Activated CD4-positive, alpha-beta T cell treated with anti-CD3 and anti-CD28 coated beads for 36 hours (primary cell): ENCODE measurements around the gene GASK1A. TPM values are rescaled to one million over a fixed set of nuclear protein-coding genes. Genes with fewer than 3 reads are reported as not detected.

Experiments
- ATAC-seq: fragments of 200-7000 bp; cut with Tn5 transposase; one replicate; pipeline ENCODE4 v1.10.0; 2021; ENCODE audit warnings: mild to moderate bottlenecking, moderate library complexity
- CTCF ChIA-PET: fragments of 350-600 bp; sonication (Branson Sonifier 250); formaldehyde crosslinking; loops from one replicate; lab custom pipeline; 2021; ENCODE audit warnings: antibody characterized with exemption; lab: Charles Lee
- POLR2A ChIA-PET: fragments of 350-600 bp; sonication (Branson Sonifier 250); formaldehyde crosslinking; loops from one replicate; lab custom pipeline; 2021; ENCODE audit warnings: antibody characterized with exemption, inconsistent platforms; lab: Charles Lee
- DNase-seq: peaks from one replicate; pipeline ENCODE4 v3.0.0-alpha.2; 2020
- H3K27ac Mint-ChIP-seq: one replicate; pipeline ENCODE4 v1.8.0; 2021; ENCODE audit warnings: mixed read lengths
- H3K27me3 Mint-ChIP-seq: one replicate; pipeline ENCODE4 v1.8.0; 2021; ENCODE audit warnings: mixed read lengths
- H3K36me3 Mint-ChIP-seq: one replicate; pipeline ENCODE4 v1.8.0; 2021; ENCODE audit warnings: low read depth, mixed read lengths
- H3K4me1 Mint-ChIP-seq: one replicate; pipeline ENCODE4 v1.8.0; 2021; ENCODE audit warnings: mixed read lengths
- H3K4me3 Mint-ChIP-seq: one replicate; pipeline ENCODE4 v1.8.0; 2021; ENCODE audit warnings: mild to moderate bottlenecking, moderate library complexity, mixed read lengths
- H3K9me3 Mint-ChIP-seq: one replicate; pipeline ENCODE4 v1.8.0; 2021; ENCODE audit warnings: low read depth, mixed read lengths
- intact Hi-C, 2 experiments: fragments of 100-400 bp; cut with DNase I in 1 of 2; cut with micrococcal nuclease in 1 of 2; formaldehyde crosslinking; loops; one replicate each; pipeline versions ENCODE4 v1.14.2 to v1.15.1; 2022 to 2024; cut with DNase I, micrococcal nuclease
- total RNA-seq, 2 experiments: library from RNA; stranded (reverse); gene quantifications; one replicate each; pipeline ENCODE4 v1.2.3, GENCODE V29; 2021

GASK1A gene
- total RNA-seq, 2 experiments from 2014 or later, result not detected

- Mint-ChIP-seq H3K27me3 (no peaks in the 10 kb centered on the region), H3K36me3 (no peaks in the 10 kb centered on the region), H3K27ac (no peak overlapping the region), H3K4me3 (no peak overlapping the region), H3K9me3 (no peaks in the 10 kb centered on the region), H3K4me1 (peaks cover 24% of the 10 kb centered on the region)
- DNase-seq (no peak), ATAC-seq (no peak)
- POLR2A ChIA-PET, result no interaction called here
- CTCF ChIA-PET, result interaction anchor here (2.1 kb wide), 1 partner anchor 39 kb away, joined by 5 read pairs; no protein-coding TSS in a partner anchor
- intact Hi-C loops, result no loop called here
Observed at GRCh38 chr3:43001094-43001553, 22.0 kb downstream of the GASK1A start.

GRCh38 chr3:43001556-43002121 is 22.5 kb downstream of the GASK1A start:
- DNase-seq (no peak), ATAC-seq (no peak)
- H3K27ac Mint-ChIP-seq, result no peak overlapping the region
- H3K4me3 Mint-ChIP-seq, result no peak overlapping the region
- peaks cover 25% of the 10 kb centered on the region for H3K4me1 Mint-ChIP-seq
- H3K36me3 Mint-ChIP-seq, result no peaks in the 10 kb centered on the region
- no peaks in the 10 kb centered on the region for H3K9me3 Mint-ChIP-seq
- H3K27me3 Mint-ChIP-seq, result no peaks in the 10 kb centered on the region
- intact Hi-C loops, result no loop called here
- ChIA-PET POLR2A (no interaction called here), CTCF (interaction anchor here (2.1 kb wide), 1 partner anchor 39 kb away, joined by 5 read pairs; no protein-coding TSS in a partner anchor)

- POLR2A ChIA-PET, result no interaction called here
- ATAC-seq (peak; percentile 70), DNase-seq (peak; percentile 22)
- H3K9me3 Mint-ChIP-seq, result no peaks in the 10 kb centered on the region
- CTCF ChIA-PET, result interaction anchor here (0.6 to 0.8 kb wide), 3 partner anchors 299 to 482 kb away, joined by 3 to 4 read pairs (median 3); no protein-coding TSS in a partner anchor
- peaks cover 28% of the 10 kb centered on the region for H3K4me1 Mint-ChIP-seq
- H3K4me3 Mint-ChIP-seq, result no peak overlapping the region
- intact Hi-C loops, result no loop called here
- H3K36me3 Mint-ChIP-seq, result no peaks in the 10 kb centered on the region
- H3K27ac Mint-ChIP-seq, result no peak overlapping the region
- no peaks in the 10 kb centered on the region for H3K27me3 Mint-ChIP-seq
Observed at GRCh38 chr3:43004282-43004681, 25.2 kb downstream of the GASK1A start.

GRCh38 chr3:43005253-43005652 is 26.1 kb downstream of the GASK1A start:
- no peaks in the 10 kb centered on the region for H3K27me3 Mint-ChIP-seq
- no peak overlapping the region for H3K4me3 Mint-ChIP-seq
- no peak for ATAC-seq
- no peak for DNase-seq
- H3K4me1 Mint-ChIP-seq, result peaks cover 28% of the 10 kb centered on the region
- CTCF ChIA-PET, result no interaction called here
- intact Hi-C loops, result no loop called here
- no peak overlapping the region for H3K27ac Mint-ChIP-seq
- POLR2A ChIA-PET, result no interaction called here
- no peaks in the 10 kb centered on the region for H3K9me3 Mint-ChIP-seq
- no peaks in the 10 kb centered on the region for H3K36me3 Mint-ChIP-seq

- ChIA-PET CTCF (interaction anchor here (1.8 kb wide), 1 partner anchor 44 kb away, joined by 8 read pairs; no protein-coding TSS in a partner anchor), POLR2A (no interaction called here)
- intact Hi-C loops, result no loop called here
- no peaks in the 10 kb centered on the region for H3K36me3 Mint-ChIP-seq
- H3K9me3 Mint-ChIP-seq, result no peaks in the 10 kb centered on the region
- no peak overlapping the region for H3K4me3 Mint-ChIP-seq
- no peaks in the 10 kb centered on the region for H3K27me3 Mint-ChIP-seq
- peaks cover 28% of the 10 kb centered on the region for H3K4me1 Mint-ChIP-seq
- peak overlapping the region; percentile 3 for H3K27ac Mint-ChIP-seq
- ATAC-seq (no peak), DNase-seq (no peak)
Observed at GRCh38 chr3:43005981-43006380, 26.9 kb downstream of the GASK1A start.

- no peaks in the 10 kb centered on the region for H3K9me3 Mint-ChIP-seq
- H3K4me3 Mint-ChIP-seq, result no peak overlapping the region
- peaks cover 28% of the 10 kb centered on the region for H3K4me1 Mint-ChIP-seq
- no peak overlapping the region for H3K27ac Mint-ChIP-seq
- no peaks in the 10 kb centered on the region for H3K36me3 Mint-ChIP-seq
- no peaks in the 10 kb centered on the region for H3K27me3 Mint-ChIP-seq
- ATAC-seq (no peak), DNase-seq (no peak)
- POLR2A ChIA-PET, result no interaction called here
- CTCF ChIA-PET, result interaction anchor here (0.9 to 1.8 kb wide), 3 partner anchors 15 to 64 kb away, joined by 3 to 8 read pairs (median 6); no protein-coding TSS in a partner anchor
- intact Hi-C loops, result no loop called here
Observed at GRCh38 chr3:43006825-43007224, 27.7 kb downstream of the GASK1A start.

- no peak overlapping the region for H3K4me3 Mint-ChIP-seq
- H3K27me3 Mint-ChIP-seq, result no peaks in the 10 kb centered on the region
- POLR2A ChIA-PET, result no interaction called here
- H3K9me3 Mint-ChIP-seq, result no peaks in the 10 kb centered on the region
- H3K4me1 Mint-ChIP-seq, result peaks cover 20% of the 10 kb centered on the region
- ATAC-seq (no peak), DNase-seq (no peak)
- intact Hi-C loops, result no loop called here
- no peaks in the 10 kb centered on the region for H3K36me3 Mint-ChIP-seq
- H3K27ac Mint-ChIP-seq, result no peak overlapping the region
- CTCF ChIA-PET, result no interaction called here
Observed at GRCh38 chr3:43009547-43009946, 30.4 kb downstream of the GASK1A start.

GRCh38 chr3:43010638-43011037 is 31.5 kb downstream of the GASK1A start:
- POLR2A ChIA-PET, result interaction anchor here (0.6 kb wide), 1 partner anchor 996 kb away, joined by 3 read pairs; no protein-coding TSS in a partner anchor
- Mint-ChIP-seq H3K36me3 (no peaks in the 10 kb centered on the region), H3K27ac (no peak overlapping the region), H3K9me3 (no peaks in the 10 kb centered on the region), H3K4me1 (peaks cover 9% of the 10 kb centered on the region), H3K4me3 (no peak overlapping the region), H3K27me3 (no peaks in the 10 kb centered on the region)
- CTCF ChIA-PET, result no interaction called here
- intact Hi-C loops, result no loop called here
- DNase-seq, result no peak
- ATAC-seq, result no peak

- Mint-ChIP-seq H3K36me3 (no peaks in the 10 kb centered on the region), H3K4me3 (no peak overlapping the region), H3K27me3 (no peaks in the 10 kb centered on the region), H3K9me3 (no peaks in the 10 kb centered on the region), H3K27ac (no peak overlapping the region), H3K4me1 (peaks cover 3% of the 10 kb centered on the region)
- ATAC-seq, result no peak
- CTCF ChIA-PET, result no interaction called here
- intact Hi-C loops, result no loop called here
- POLR2A ChIA-PET, result no interaction called here
- no peak for DNase-seq
Observed at GRCh38 chr3:43011638-43012037, 32.5 kb downstream of the GASK1A start.

- CTCF ChIA-PET, result no interaction called here
- Mint-ChIP-seq H3K4me3 (no peak overlapping the region), H3K27me3 (no peaks in the 10 kb centered on the region), H3K27ac (no peak overlapping the region), H3K36me3 (no peaks in the 10 kb centered on the region), H3K9me3 (no peaks in the 10 kb centered on the region), H3K4me1 (peaks cover 3% of the 10 kb centered on the region)
- POLR2A ChIA-PET, result no interaction called here
- intact Hi-C loops, result no loop called here
- ATAC-seq (no peak), DNase-seq (no peak)
Observed at GRCh38 chr3:43012174-43012573, 33.1 kb downstream of the GASK1A start.

GRCh38 chr3:43013256-43013655 is 34.1 kb downstream of the GASK1A start:
- intact Hi-C loops, result no loop called here
- CTCF ChIA-PET, result no interaction called here
- DNase-seq (no peak), ATAC-seq (no peak)
- Mint-ChIP-seq H3K36me3 (no peaks in the 10 kb centered on the region), H3K27me3 (no peaks in the 10 kb centered on the region), H3K9me3 (no peaks in the 10 kb centered on the region), H3K4me1 (no peaks in the 10 kb centered on the region), H3K4me3 (no peak overlapping the region), H3K27ac (no peak overlapping the region)
- POLR2A ChIA-PET, result no interaction called here

GRCh38 chr3:43013743-43014155 is 34.6 kb downstream of the GASK1A start:
- ATAC-seq (peak; percentile 37), DNase-seq (peak; percentile 18)
- Mint-ChIP-seq H3K27me3 (no peaks in the 10 kb centered on the region), H3K4me1 (peaks cover under 1% of the 10 kb centered on the region), H3K4me3 (no peak overlapping the region), H3K36me3 (no peaks in the 10 kb centered on the region), H3K27ac (no peak overlapping the region), H3K9me3 (no peaks in the 10 kb centered on the region)
- intact Hi-C loops, result no loop called here
- CTCF ChIA-PET, result no interaction called here
- POLR2A ChIA-PET, result no interaction called here
